Cardiac fibroblast (primary cell): ENCODE measurements around the gene EIPR1.

Experiments
- DNase-seq, 2 donors: peaks; one replicate each; pipeline versions ENCODE4 v3.0.0 to v3.0.0-alpha.2; 2010; ENCODE audit warnings: low read depth in 2 of 2
- H3K4me3 ChIP-seq, 2 donors: replicated peaks in 1 of 2; 1 replicate in 1 of 2; 2 replicates in 1 of 2; pipeline ENCODE4 v1.5.1; 2011; ENCODE audit warnings: low read depth in 2 of 2, low read length in 2 of 2, mild to moderate bottlenecking in 2 of 2, moderate library complexity in 1 of 2
- TF ChIP-seq, protein P1 (sequence below): IDR thresholded peaks from one replicate; pipeline ENCODE4 v1.5.1; 2011; ENCODE audit warnings: low read depth, mild to moderate bottlenecking, low read length, inconsistent platforms

The EIPR1 gene

DNA sequence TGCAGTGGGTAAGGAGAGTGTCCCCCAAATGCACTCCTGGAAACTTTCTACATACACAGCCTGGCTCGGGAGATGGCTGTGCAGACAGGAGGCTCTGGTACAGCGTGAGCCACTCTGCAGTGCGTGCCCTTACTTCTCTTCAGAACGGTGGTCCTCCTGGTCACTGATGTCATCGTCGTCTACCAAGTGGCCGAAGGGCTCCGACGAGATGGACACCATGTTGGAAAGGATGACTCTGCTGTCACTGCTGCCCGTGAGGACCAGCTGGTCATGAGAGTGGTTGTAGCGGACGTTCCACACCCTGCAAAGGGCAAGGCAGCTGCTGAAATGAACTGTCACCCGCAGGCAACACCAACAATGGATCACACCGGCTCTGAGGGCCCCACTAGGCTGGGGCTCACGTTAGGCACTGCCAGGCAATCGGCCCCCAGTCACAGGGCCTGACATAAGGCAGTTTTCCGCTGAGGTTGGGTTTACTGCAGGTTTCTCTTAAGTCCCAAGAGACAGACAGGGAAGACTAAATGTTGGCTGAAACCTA lies 185.3 kb downstream of the EIPR1 start:
- no peak overlapping the region for H3K4me3 ChIP-seq
- TF ChIP-seq, protein P1, sequence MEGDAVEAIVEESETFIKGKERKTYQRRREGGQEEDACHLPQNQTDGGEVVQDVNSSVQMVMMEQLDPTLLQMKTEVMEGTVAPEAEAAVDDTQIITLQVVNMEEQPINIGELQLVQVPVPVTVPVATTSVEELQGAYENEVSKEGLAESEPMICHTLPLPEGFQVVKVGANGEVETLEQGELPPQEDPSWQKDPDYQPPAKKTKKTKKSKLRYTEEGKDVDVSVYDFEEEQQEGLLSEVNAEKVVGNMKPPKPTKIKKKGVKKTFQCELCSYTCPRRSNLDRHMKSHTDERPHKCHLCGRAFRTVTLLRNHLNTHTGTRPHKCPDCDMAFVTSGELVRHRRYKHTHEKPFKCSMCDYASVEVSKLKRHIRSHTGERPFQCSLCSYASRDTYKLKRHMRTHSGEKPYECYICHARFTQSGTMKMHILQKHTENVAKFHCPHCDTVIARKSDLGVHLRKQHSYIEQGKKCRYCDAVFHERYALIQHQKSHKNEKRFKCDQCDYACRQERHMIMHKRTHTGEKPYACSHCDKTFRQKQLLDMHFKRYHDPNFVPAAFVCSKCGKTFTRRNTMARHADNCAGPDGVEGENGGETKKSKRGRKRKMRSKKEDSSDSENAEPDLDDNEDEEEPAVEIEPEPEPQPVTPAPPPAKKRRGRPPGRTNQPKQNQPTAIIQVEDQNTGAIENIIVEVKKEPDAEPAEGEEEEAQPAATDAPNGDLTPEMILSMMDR, result no peak
- DNase-seq, result no peak

DNA sequence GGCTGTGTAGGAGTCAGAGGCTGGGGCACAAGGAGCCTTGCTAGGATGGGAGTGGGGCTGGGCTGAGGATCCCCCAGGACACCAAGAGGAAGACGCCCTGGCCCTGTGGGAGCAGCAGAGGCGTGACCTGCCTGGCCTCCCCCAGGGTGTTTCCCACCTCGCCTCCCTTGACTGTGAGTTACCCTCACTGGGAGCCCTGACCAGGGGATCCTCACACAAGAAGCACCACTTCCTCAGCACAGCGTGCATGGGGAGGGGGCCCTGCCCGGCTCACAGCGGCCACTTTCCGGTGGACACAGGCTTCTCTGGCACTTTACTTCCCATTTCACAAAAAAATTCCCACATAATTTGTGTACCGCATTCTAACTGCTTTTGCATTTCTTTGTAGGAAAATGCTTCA lies 187.7 kb downstream of the EIPR1 start:
- DNase-seq, result no peak
- no peak overlapping the region for H3K4me3 ChIP-seq
- TF ChIP-seq, protein P1, result no peak

DNA sequence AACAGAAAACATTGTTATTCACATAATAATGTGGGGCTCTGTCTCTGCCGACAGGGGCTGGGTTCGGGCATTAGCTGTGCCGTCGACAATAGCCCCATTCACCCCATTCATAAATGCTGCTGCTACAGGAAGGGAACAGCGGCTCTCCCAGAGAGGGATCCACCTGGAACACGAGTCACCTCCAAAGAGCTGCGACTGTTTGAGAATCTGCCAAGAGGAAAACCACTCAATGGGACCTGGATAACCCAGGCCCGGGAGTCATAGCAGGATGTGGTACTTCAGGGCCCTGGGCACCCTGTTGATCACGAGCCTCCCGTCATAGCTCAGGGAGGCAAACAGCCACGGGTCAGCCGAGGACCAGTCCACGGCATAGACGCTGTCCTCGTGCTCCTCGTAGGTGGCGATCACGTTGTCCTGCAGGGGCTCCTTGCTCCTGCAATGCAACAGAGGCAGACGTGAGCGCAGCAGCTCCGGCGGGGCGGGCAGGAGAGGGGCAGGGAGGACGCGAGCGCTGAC lies 188.5 kb downstream of the EIPR1 start:
- TF ChIP-seq, protein P1, result no peak
- DNase-seq, result peak in 1 of 2 donors; percentile 11
- H3K4me3 ChIP-seq, result no peak overlapping the region

DNA sequence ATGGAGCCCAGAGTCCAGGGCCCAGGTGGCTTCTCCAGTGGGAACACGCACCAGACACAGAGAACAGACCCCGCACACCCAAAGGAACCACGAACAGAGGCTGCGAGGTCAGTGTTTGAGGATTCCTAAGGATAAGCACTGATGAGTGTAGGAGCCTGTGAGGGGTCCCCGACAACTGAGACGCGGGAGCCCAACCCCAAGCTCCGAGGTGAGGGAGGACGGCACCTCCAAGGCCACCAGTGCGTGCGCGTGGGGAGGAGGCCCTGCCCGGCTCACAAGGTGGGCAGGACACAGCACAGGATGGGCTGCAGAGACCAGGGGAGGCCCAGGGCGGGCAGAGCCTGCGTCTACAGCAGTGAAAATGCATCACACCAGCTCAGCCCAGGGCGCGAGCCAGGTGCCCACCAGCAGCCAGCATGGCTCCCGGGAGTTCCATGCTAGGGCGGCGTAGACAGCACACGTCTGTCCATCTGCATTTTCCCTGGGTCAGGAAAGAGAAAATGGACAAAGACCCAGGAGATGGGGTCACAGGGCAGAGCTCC lies 189.1 kb downstream of the EIPR1 start:
- TF ChIP-seq, protein P1, result no peak
- no peak overlapping the region for H3K4me3 ChIP-seq
- DNase-seq, result no peak

DNA sequence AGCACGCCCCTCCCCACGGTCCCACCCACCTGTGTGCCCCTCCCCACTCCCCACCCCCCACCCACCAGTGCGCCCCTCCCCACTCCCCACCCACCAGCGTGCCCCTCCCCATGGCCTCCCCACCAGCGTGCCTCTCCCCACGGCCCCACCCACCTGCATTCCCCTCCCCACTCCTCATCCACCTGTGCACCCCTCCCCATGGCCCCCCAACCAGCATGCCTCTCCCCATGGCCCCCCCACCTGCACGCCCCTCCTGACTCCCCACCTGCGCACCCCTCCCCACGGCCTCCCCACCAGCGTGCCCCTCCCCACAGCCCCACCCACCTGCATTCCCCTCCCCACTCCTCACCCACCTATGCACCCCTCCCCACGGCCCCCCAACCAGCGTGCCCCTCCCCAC lies 190.2 kb downstream of the EIPR1 start:
- H3K4me3 ChIP-seq, result no peak overlapping the region
- DNase-seq, result no peak
- TF ChIP-seq, protein P1, result no peak

DNA sequence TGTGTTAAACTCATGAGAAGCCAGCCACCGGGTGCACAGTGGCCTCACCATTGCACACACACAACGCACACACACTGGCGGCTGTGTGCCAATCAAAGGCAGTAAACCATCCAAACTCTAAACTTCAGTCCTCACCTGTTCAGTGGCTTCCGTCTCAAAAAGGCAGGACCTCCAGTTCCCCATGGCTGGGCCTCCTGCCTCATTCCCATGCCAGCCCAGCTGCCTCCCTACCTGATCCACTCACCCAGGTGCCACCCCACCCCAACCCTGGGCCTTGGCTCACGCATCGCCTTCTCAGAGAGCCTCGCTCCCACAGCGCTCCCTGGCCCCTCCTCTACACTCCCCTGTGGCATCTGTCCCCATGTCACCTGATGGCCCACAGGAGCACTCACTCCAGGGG lies 190.9 kb downstream of the EIPR1 start:
- no peak overlapping the region for H3K4me3 ChIP-seq
- TF ChIP-seq, protein P1, result no peak
- DNase-seq, result no peak

DNA sequence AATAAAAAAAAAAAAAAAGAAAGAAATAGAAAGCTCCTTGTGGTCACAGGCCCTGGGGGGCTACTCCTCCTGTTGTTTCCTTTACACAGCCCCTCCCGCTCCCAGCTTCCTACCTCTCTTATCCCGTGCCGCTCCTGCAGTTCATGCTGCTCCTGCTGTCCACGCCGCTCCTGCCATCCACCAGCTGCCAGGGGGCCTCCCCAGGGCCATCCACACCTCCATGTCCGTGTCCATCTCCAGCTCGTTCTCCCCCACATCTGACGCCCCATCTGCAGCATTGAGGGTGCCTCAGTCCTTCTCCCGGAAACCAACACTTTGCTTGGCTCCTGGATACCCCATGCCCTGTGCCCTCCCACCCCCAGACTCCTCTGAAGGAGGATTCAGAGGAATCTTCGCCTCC lies 191.7 kb downstream of the EIPR1 start:
- no peak overlapping the region for H3K4me3 ChIP-seq
- DNase-seq, result no peak
- TF ChIP-seq, protein P1, result no peak
